Measurements from ENCODE around the gene VAMP8.
A peak's percentile ranks its signal among the peaks of the same experiment; 100 is the strongest.

The VAMP8 gene

GRCh38 chr2:85577386-85578242, at the start of gene VAMP8:
TSS of gene VAMP8 (plus strand) at chr2:85577586. CDS start at chr2:85577647, 61 bp downstream.
- TF ChIP-seq GATA1 (IDR thresholded peaks at IDR 0.05; ENCODE audit: low read depth, low read length) (no peak), POLR2A (IDR thresholded peaks at IDR 0.05; ENCODE audit: low read length) (peak; percentile 46)
- peak; percentile 56 to 59 for DNase-seq

- TF ChIP-seq GATA1 (IDR thresholded peaks at IDR 0.05; ENCODE audit: low read depth, low read length) (no peak), POLR2A (IDR thresholded peaks at IDR 0.05; ENCODE audit: low read length) (no peak)
- no peak for DNase-seq
Observed at GRCh38 chr2:85527787-85528186, 49.6 kb upstream of the VAMP8 start.

DNA sequence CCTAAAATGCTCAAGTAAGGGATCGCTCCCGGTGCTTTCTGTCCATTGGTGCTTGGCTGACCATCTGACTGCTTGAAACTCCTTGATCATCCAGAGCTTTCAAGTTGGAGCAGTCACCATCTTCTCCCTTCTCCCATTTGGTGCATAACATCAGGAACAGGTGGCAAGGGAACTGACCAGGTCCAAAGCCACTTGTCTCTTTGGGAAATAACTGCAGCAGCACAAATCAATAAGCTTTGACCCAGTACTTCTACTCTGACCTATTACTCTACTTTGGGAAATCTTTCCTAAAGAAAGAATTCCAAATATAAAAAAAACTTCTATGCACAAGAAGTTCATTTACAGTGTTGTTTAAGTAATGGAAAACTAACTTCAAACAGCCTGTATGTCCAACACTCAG, 49.0 kb upstream of the VAMP8 start:
- TF ChIP-seq POLR2A (IDR thresholded peaks at IDR 0.05; ENCODE audit: low read length) (no peak), GATA1 (IDR thresholded peaks at IDR 0.05; ENCODE audit: low read depth, low read length) (no peak)

DNA sequence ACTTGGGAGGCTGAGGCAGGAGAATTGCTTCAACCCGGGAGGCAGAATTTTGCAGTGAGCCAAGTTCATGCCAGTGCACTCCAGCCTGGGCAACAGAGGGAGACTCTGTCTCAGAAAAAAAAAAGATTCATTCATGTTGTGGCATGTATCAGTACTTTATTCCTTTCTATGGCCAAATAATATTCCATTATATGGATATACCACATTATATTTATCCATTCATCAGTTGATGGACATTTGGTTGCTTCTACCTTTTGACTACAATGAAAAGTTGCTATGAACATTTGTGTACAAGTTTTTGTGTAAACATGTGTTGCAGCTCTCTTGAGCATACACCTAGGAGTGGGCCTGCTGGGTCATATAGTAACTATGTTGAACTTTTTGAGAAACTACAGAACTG, 47.6 kb upstream of the VAMP8 start:
- TF ChIP-seq GATA1 (IDR thresholded peaks at IDR 0.05; ENCODE audit: low read depth, low read length) = no peak
- TF ChIP-seq POLR2A (IDR thresholded peaks at IDR 0.05; ENCODE audit: low read length) = no peak
- no peak for DNase-seq

More for the DNA sequence above, 49.0 kb upstream of the VAMP8 start:
- no peak for DNase-seq

DNA sequence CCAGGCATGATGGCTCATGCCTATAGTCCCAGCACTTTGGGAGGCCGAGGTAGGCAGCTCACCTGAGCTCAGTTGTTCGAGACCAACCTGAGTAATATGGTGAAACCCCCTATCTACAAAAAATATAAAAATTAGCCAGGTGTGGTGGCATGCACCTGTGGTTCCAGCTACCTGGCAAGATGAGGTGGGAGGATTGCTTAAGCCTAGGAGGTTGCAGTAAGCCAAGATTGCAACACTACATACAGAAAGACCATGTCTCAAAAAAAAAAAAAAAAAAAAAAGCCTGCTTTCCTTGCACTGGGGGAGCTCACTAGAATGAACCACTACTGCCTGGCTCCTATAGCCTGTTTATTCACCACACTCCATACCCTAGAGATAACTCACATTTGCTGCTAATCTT, 45.8 kb upstream of the VAMP8 start:
- DNase-seq = no peak
- no peak for TF ChIP-seq POLR2A (IDR thresholded peaks at IDR 0.05; ENCODE audit: low read length)
- TF ChIP-seq GATA1 (IDR thresholded peaks at IDR 0.05; ENCODE audit: low read depth, low read length) = no peak

GRCh38 chr2:85534099-85534498, 43.3 kb upstream of the VAMP8 start:
- TF ChIP-seq GATA1 (IDR thresholded peaks at IDR 0.05; ENCODE audit: low read depth, low read length) (no peak), POLR2A (IDR thresholded peaks at IDR 0.05; ENCODE audit: low read length) (no peak)
- peak; percentile 53 to 63 for DNase-seq

DNA sequence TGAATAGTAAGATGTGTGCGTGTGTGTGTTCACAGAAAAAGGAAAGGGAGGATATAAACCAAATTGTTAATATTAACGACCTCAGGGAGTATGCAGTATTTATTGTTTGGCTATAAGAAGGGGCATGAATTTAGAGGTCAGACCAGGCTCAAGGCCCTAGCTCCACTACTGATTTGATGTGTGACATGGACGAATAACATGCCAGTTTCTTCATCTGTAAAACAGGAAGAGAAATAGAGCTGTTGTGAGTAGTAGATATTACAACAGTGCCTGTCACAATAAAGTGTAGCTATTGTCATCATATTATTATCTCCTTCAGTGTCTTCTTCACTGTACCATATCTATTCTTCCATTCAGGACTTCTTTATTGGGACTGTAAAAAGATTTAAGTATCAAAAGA, 42.5 kb upstream of the VAMP8 start:
- DNase-seq = no peak
- no peak for TF ChIP-seq GATA1 (IDR thresholded peaks at IDR 0.05; ENCODE audit: low read depth, low read length)
- no peak for TF ChIP-seq POLR2A (IDR thresholded peaks at IDR 0.05; ENCODE audit: low read length)

DNA sequence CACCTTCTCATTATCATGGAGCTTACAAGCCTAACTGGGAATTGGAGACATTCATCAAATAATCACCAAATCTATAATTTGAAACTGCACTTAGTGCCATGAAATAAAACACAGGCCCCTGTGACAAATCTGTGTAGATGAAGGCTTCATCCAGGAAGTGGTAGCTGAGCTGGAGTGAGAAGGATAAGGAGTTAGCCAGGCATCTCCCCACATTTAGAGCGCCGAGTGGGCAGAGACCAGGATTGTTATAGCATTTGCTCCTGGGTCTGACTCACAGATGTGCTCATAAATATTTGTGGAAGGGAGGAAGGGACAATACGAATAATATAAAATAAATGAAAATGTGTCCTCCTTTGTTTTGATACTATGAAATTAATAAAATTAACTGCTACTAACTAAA, 40.9 kb upstream of the VAMP8 start:
- no peak for DNase-seq
- TF ChIP-seq POLR2A (IDR thresholded peaks at IDR 0.05; ENCODE audit: low read length) (no peak), GATA1 (IDR thresholded peaks at IDR 0.05; ENCODE audit: low read depth, low read length) (no peak)

DNA sequence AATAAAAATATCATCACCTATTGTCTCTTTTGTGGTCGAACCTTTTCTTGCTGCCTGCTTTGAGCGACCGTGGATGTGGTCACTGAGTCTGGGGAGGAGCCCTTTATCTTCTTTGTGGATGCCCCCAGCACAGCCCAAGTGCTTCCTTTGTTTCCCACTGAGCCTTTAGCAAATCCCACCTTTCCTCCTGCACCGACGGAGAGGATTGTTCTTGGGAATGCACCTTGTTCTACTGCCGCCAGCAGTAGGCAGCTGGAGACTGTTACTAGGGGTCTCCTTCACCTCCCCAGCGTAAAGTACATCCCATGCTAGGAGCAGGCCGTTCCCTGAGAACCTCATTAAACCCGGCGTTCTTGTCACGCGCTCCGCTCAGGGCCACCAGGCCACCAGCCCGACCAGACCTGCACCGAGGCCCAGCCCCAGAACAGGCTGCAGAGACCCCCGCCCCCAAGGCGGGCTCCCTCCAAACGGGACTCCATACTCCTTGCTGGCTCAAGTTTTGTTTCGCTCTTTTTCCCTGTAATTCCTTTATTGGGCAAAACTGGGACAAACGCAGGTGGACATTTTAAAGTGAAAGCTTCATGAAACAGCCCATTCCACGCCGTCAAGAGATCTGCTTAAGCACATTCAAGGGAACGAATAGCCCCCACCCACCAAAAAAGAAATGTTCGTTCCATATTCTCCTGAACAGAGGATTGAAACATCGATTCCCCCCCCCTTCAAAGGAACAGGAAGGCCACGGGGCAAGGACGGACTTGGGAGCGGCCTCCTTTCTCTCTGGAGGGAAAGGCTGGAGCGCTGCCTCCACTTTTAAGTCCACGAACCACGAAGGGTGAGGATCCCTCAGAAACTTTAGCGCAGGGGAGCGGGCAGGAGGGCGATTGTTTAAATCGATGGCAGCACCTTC, 39.5 kb upstream of the VAMP8 start:
- TF ChIP-seq GATA1 (IDR thresholded peaks at IDR 0.05; ENCODE audit: low read depth, low read length) = no peak
- DNase-seq = peak; percentile 74 to 82

- peak; percentile 94 to 97 for DNase-seq
- TF ChIP-seq GATA1 (IDR thresholded peaks at IDR 0.05; ENCODE audit: low read depth, low read length) (no peak), POLR2A (IDR thresholded peaks at IDR 0.05; ENCODE audit: low read length) (peak; percentile 100)
Observed at GRCh38 chr2:85538507-85539360, 38.7 kb upstream of the VAMP8 start, which contains the start of gene MAT2A. TSS of gene MAT2A (plus strand) at chr2:85539168. CDS start at chr2:85539288, 120 bp downstream.

DNA sequence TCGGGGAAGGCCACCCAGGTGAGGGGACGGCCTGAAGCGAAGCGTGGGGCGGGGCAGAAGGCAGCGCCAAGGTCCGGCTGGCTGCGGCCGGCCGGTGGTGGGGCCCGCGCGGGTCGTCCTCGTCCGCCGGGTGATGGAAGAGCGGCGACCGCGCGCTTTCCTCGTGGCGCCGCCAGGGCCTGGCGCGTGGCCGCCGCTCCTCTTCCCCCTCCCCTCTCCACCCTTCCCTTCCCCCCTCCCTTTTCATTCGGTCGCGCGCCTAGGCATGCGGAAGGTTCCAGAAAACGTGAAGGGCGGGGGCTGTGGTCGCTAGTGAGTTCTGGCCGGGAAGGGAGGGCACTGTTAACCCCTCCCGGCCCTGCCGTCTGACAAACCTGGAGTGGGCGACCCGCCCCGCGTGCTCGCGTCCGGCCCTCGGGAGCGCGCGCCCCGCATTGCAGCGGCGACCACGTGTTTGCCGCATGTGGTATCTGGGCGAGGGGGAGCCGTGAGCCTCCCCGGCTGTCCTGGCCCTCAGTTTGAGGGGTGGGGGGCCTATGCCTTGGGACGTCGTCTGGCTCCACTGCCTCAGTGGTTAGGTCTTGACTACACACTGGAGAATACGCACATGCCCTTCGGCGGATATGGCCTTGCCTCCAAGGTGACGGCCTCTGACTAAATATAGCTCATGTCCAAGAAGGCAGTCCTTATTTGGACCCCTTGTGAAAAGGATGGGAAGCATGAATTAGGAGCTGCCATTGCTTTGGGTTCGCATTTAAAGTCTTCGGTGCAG, 37.8 kb upstream of the VAMP8 start:
- DNase-seq = peak; percentile 86 to 90
- TF ChIP-seq GATA1 (IDR thresholded peaks at IDR 0.05; ENCODE audit: low read depth, low read length) (no peak), POLR2A (IDR thresholded peaks at IDR 0.05; ENCODE audit: low read length) (peak; percentile 92)

DNA sequence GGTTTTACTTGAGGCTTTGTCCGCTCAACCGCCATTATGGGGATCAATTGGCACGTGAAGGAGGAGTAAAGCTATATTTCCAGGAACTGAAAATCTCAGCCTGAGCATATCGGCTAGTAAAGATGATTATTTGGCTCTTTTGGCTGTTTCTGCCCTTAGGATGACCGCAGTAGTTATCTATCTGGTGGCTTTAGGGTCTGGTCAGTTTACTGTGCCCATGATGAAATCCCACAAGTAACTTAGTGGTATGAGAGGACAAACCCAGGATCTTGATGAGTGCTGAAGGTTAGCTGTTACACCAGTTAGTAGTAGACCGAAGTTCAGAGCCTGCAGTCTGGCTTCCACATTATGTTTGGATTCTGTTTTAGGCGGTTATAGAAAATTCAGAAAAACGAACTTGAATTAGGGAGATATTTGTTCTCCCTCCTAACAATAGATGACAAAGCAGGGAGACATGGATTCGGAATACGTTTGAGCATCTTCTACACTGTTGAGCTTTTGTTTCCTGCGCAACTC, 37.2 kb upstream of the VAMP8 start:
- DNase-seq = peak in 1 of 2 experiments; percentile 64
- TF ChIP-seq POLR2A (IDR thresholded peaks at IDR 0.05; ENCODE audit: low read length) = peak; percentile 69
- TF ChIP-seq GATA1 (IDR thresholded peaks at IDR 0.05; ENCODE audit: low read depth, low read length) = no peak

All from erythroblast (primary cell).